Activated CD4-positive, alpha-beta T cell treated with anti-CD3 and anti-CD28 coated beads, Interleukin-2, amount 10 ng/mL, durations not matched to agents 7 days and 5 days (primary cell): ENCODE results near the gene CACNG4. TPM values are rescaled to one million over a fixed set of nuclear protein-coding genes. Genes with fewer than 3 reads are reported as not detected.
"Not testable (repeated sequence)": the region's sequence is repeated elsewhere in the genome, so short reads cannot be mapped to it uniquely, and the experiment has no call there.

ENCODE experiments used
- CTCF ChIA-PET: fragments of 350-600 bp; sonication (Branson Sonifier 250); formaldehyde crosslinking; loops from one replicate; lab custom pipeline; 2021; ENCODE audit warnings: antibody characterized with exemption; lab: Charles Lee
- POLR2A ChIA-PET: fragments of 350-600 bp; sonication (Branson Sonifier 250); formaldehyde crosslinking; loops from one replicate; lab custom pipeline; 2021; ENCODE audit warnings: antibody characterized with exemption; lab: Charles Lee
- DNase-seq: peaks from one replicate; pipeline ENCODE4 v3.0.0-alpha.2; 2020
- H3K27ac Mint-ChIP-seq: one replicate; pipeline ENCODE4 v1.8.0; 2021; ENCODE audit warnings: mild to moderate bottlenecking, moderate library complexity, mixed read lengths
- H3K27me3 Mint-ChIP-seq: one replicate; pipeline ENCODE4 v1.8.0; 2021; ENCODE audit warnings: mixed read lengths
- H3K36me3 Mint-ChIP-seq: one replicate; pipeline ENCODE4 v1.8.0; 2021; ENCODE audit warnings: low read depth, mixed read lengths
- H3K4me1 Mint-ChIP-seq: one replicate; pipeline ENCODE4 v1.8.0; 2021; ENCODE audit warnings: mixed read lengths
- H3K4me3 Mint-ChIP-seq: one replicate; pipeline ENCODE4 v1.8.0; 2021; ENCODE audit warnings: mild to moderate bottlenecking, moderate library complexity, mixed read lengths
- H3K9me3 Mint-ChIP-seq: one replicate; pipeline ENCODE4 v1.8.0; 2021; ENCODE audit warnings: mixed read lengths
- total RNA-seq, 2 experiments: library from RNA; stranded (reverse); gene quantifications; one replicate each; pipeline ENCODE4 v1.2.3, GENCODE V29; 2021

Gene CACNG4
- total RNA-seq, 2 experiments from 2014 or later: not detected

- CTCF ChIA-PET: no interaction called here
- POLR2A ChIA-PET: no interaction called here
- H3K27me3 Mint-ChIP-seq: peaks cover 39% of the 10 kb centered on the region
- no peak overlapping the region for H3K27ac Mint-ChIP-seq
- DNase-seq: no peak
- no peaks in the 10 kb centered on the region for H3K9me3 Mint-ChIP-seq
- H3K4me3 Mint-ChIP-seq: no peak overlapping the region
- H3K36me3 Mint-ChIP-seq: no peaks in the 10 kb centered on the region
- H3K4me1 Mint-ChIP-seq: peaks cover 9% of the 10 kb centered on the region
These were observed 6.3 kb downstream of the CACNG4 start for GRCh38 chr17:66970797-66971196.

- Mint-ChIP-seq H3K4me1 (peaks cover 5% of the 10 kb centered on the region), H3K27ac (no peak overlapping the region), H3K4me3 (no peak overlapping the region), H3K36me3 (no peaks in the 10 kb centered on the region), H3K9me3 (no peaks in the 10 kb centered on the region), H3K27me3 (peaks cover 35% of the 10 kb centered on the region)
- POLR2A ChIA-PET: no interaction called here
- DNase-seq: no peak
- CTCF ChIA-PET: interaction anchor here (0.6 kb wide), 1 partner anchor 402 kb away, joined by 3 read pairs; no protein-coding TSS in a partner anchor
These were observed 6.8 kb downstream of the CACNG4 start for GRCh38 chr17:66971264-66971663.

GRCh38 chr17:66971730-66972441, 7.4 kb downstream of the CACNG4 start:
- ChIA-PET CTCF (interaction anchor here (0.6 kb wide), 1 partner anchor 402 kb away, joined by 3 read pairs; no protein-coding TSS in a partner anchor), POLR2A (no interaction called here)
- H3K9me3 Mint-ChIP-seq: no peaks in the 10 kb centered on the region
- no peaks in the 10 kb centered on the region for H3K4me1 Mint-ChIP-seq
- H3K4me3 Mint-ChIP-seq: no peak overlapping the region
- no peak overlapping the region for H3K27ac Mint-ChIP-seq
- H3K27me3 Mint-ChIP-seq: peaks cover 35% of the 10 kb centered on the region
- DNase-seq: no peak
- no peaks in the 10 kb centered on the region for H3K36me3 Mint-ChIP-seq

GRCh38 chr17:66972442-66972830, 7.9 kb downstream of the CACNG4 start:
- H3K36me3 Mint-ChIP-seq, H3K4me1 Mint-ChIP-seq, H3K27ac Mint-ChIP-seq, H3K9me3 Mint-ChIP-seq, CTCF ChIA-PET, POLR2A ChIA-PET, H3K4me3 Mint-ChIP-seq, DNase-seq: not testable (repeated sequence)
- H3K27me3 Mint-ChIP-seq: peaks cover 35% of the 10 kb centered on the region

GRCh38 chr17:66975188-66975587, 10.7 kb downstream of the CACNG4 start:
- Mint-ChIP-seq H3K4me3 (no peak overlapping the region), H3K36me3 (no peaks in the 10 kb centered on the region), H3K27ac (no peak overlapping the region), H3K4me1 (no peaks in the 10 kb centered on the region), H3K9me3 (no peaks in the 10 kb centered on the region), H3K27me3 (peaks cover 30% of the 10 kb centered on the region)
- DNase-seq: no peak
- ChIA-PET CTCF (no interaction called here), POLR2A (no interaction called here)

- CTCF ChIA-PET: no interaction called here
- Mint-ChIP-seq H3K4me1 (no peaks in the 10 kb centered on the region), H3K27me3 (peaks cover 27% of the 10 kb centered on the region), H3K9me3 (no peaks in the 10 kb centered on the region), H3K4me3 (no peak overlapping the region), H3K36me3 (no peaks in the 10 kb centered on the region), H3K27ac (no peak overlapping the region)
- POLR2A ChIA-PET: no interaction called here
- no peak for DNase-seq
These were observed 11.3 kb downstream of the CACNG4 start for GRCh38 chr17:66975614-66976378.

- DNase-seq: no peak
- ChIA-PET CTCF (no interaction called here), POLR2A (no interaction called here)
- H3K27me3 Mint-ChIP-seq: peaks cover 26% of the 10 kb centered on the region
- H3K27ac Mint-ChIP-seq: no peak overlapping the region
- no peaks in the 10 kb centered on the region for H3K9me3 Mint-ChIP-seq
- no peaks in the 10 kb centered on the region for H3K4me1 Mint-ChIP-seq
- no peaks in the 10 kb centered on the region for H3K36me3 Mint-ChIP-seq
- no peak overlapping the region for H3K4me3 Mint-ChIP-seq
These were observed 11.8 kb downstream of the CACNG4 start for GRCh38 chr17:66976379-66976663.

- CTCF ChIA-PET: no interaction called here
- H3K4me1 Mint-ChIP-seq: no peaks in the 10 kb centered on the region
- peaks cover 26% of the 10 kb centered on the region for H3K27me3 Mint-ChIP-seq
- no peak overlapping the region for H3K4me3 Mint-ChIP-seq
- H3K9me3 Mint-ChIP-seq: no peaks in the 10 kb centered on the region
- POLR2A ChIA-PET: interaction anchor here (0.7 kb wide), 1 partner anchor 1825 kb away, joined by 3 read pairs; no protein-coding TSS in a partner anchor
- no peaks in the 10 kb centered on the region for H3K36me3 Mint-ChIP-seq
- H3K27ac Mint-ChIP-seq: no peak overlapping the region
- no peak for DNase-seq
These were observed 12.3 kb downstream of the CACNG4 start for GRCh38 chr17:66976781-66977201.

- ChIA-PET POLR2A (no interaction called here), CTCF (no interaction called here)
- no peaks in the 10 kb centered on the region for H3K36me3 Mint-ChIP-seq
- H3K27ac Mint-ChIP-seq: no peak overlapping the region
- H3K27me3 Mint-ChIP-seq: peaks cover 28% of the 10 kb centered on the region
- no peaks in the 10 kb centered on the region for H3K4me1 Mint-ChIP-seq
- no peaks in the 10 kb centered on the region for H3K9me3 Mint-ChIP-seq
- DNase-seq: no peak
- no peak overlapping the region for H3K4me3 Mint-ChIP-seq
These were observed 14.1 kb downstream of the CACNG4 start for GRCh38 chr17:66978514-66979061.

- Mint-ChIP-seq H3K9me3 (no peaks in the 10 kb centered on the region), H3K27me3 (peaks cover 20% of the 10 kb centered on the region), H3K27ac (no peak overlapping the region), H3K4me1 (no peaks in the 10 kb centered on the region), H3K4me3 (no peak overlapping the region), H3K36me3 (no peaks in the 10 kb centered on the region)
- no peak for DNase-seq
- ChIA-PET POLR2A (no interaction called here), CTCF (no interaction called here)
These were observed 16.4 kb downstream of the CACNG4 start for GRCh38 chr17:66980896-66981295.

GRCh38 chr17:66981983-66982508, 17.5 kb downstream of the CACNG4 start:
- DNase-seq: no peak
- no peak overlapping the region for H3K27ac Mint-ChIP-seq
- CTCF ChIA-PET: interaction anchor here (0.5 to 0.6 kb wide), 2 partner anchors 30 to 240 kb away, joined by 3 to 4 read pairs; no protein-coding TSS in a partner anchor
- H3K36me3 Mint-ChIP-seq: no peaks in the 10 kb centered on the region
- POLR2A ChIA-PET: no interaction called here
- no peak overlapping the region for H3K4me3 Mint-ChIP-seq
- no peaks in the 10 kb centered on the region for H3K9me3 Mint-ChIP-seq
- H3K4me1 Mint-ChIP-seq: no peaks in the 10 kb centered on the region
- H3K27me3 Mint-ChIP-seq: peaks cover 19% of the 10 kb centered on the region

- ChIA-PET CTCF (no interaction called here), POLR2A (no interaction called here)
- Mint-ChIP-seq H3K36me3 (no peaks in the 10 kb centered on the region), H3K4me1 (peaks cover 2% of the 10 kb centered on the region), H3K9me3 (no peaks in the 10 kb centered on the region), H3K27ac (no peak overlapping the region), H3K4me3 (no peak overlapping the region), H3K27me3 (peaks cover 21% of the 10 kb centered on the region)
- no peak for DNase-seq
These were observed 19.0 kb downstream of the CACNG4 start for GRCh38 chr17:66983414-66984021.

- H3K27ac Mint-ChIP-seq: no peak overlapping the region
- no peaks in the 10 kb centered on the region for H3K36me3 Mint-ChIP-seq
- H3K9me3 Mint-ChIP-seq: no peaks in the 10 kb centered on the region
- peaks cover 21% of the 10 kb centered on the region for H3K27me3 Mint-ChIP-seq
- no peak overlapping the region for H3K4me3 Mint-ChIP-seq
- peaks cover 4% of the 10 kb centered on the region for H3K4me1 Mint-ChIP-seq
- CTCF ChIA-PET: no interaction called here
- DNase-seq: no peak
- POLR2A ChIA-PET: no interaction called here
These were observed 20.2 kb downstream of the CACNG4 start for GRCh38 chr17:66984730-66985129.
